Astrocyte (in vitro differentiated cells and primary cell): ENCODE results near the gene THSD7B. TPM values are rescaled to one million over a fixed set of nuclear protein-coding genes. Genes with fewer than 3 reads are reported as not detected.

Experiments
- DNase-seq: peaks from one replicate; pipeline ENCODE4 v3.0.0-alpha.2; 2010; ENCODE audit warnings: low read depth
- FAIRE-seq: peaks from 2 replicates; lab custom pipeline; 2011; peaks lifted over from hg19 to GRCh38; lab: Jason Lieb, UNC
- H2AFZ ChIP-seq: 2 replicates; pipeline ENCODE4 v1.6.0; 2012; ENCODE audit warnings: low read depth, low read length, inconsistent platforms
- H3K27ac ChIP-seq: 2 replicates; pipeline ENCODE4 v1.5.1; 2011; ENCODE audit warnings: low read depth, low read length, inconsistent platforms
- H3K27me3 ChIP-seq: 2 replicates; pipeline ENCODE4 v1.6.0; 2011; ENCODE audit warnings: low read length, inconsistent platforms; ENCODE audit not compliant: insufficient read depth
- H3K36me3 ChIP-seq: 2 replicates; pipeline ENCODE4 v1.5.1; 2011; ENCODE audit warnings: low read length, inconsistent platforms; ENCODE audit not compliant: insufficient read depth
- H3K4me1 ChIP-seq: 2 replicates; pipeline ENCODE4 v1.5.1; 2011; ENCODE audit warnings: low read length, inconsistent platforms; ENCODE audit not compliant: insufficient read depth
- H3K4me2 ChIP-seq: 2 replicates; pipeline ENCODE4 v1.6.0; 2012; ENCODE audit warnings: low read length, inconsistent platforms
- H3K4me3 ChIP-seq: 2 replicates; pipeline ENCODE4 v1.5.1; 2011; ENCODE audit warnings: low read depth, mild to moderate bottlenecking, low read length, inconsistent platforms; ENCODE audit not compliant: insufficient read depth
- H3K79me2 ChIP-seq: 2 replicates; pipeline ENCODE4 v1.6.0; 2012; ENCODE audit warnings: mild to moderate bottlenecking, low read length, inconsistent platforms; ENCODE audit not compliant: insufficient read depth
- H3K9ac ChIP-seq: 2 replicates; pipeline ENCODE4 v1.6.0; 2012; ENCODE audit warnings: mild to moderate bottlenecking, low read length, inconsistent platforms
- H3K9me3 ChIP-seq: 2 replicates; pipeline ENCODE4 v1.5.1; 2012; ENCODE audit warnings: low read depth, mild to moderate bottlenecking, low read length, inconsistent platforms; ENCODE audit not compliant: insufficient read depth
- H4K20me1 ChIP-seq: 2 replicates; pipeline ENCODE4 v1.6.0; 2012; ENCODE audit warnings: low read length, inconsistent platforms; ENCODE audit not compliant: insufficient read depth
- H3K27ac Mint-ChIP-seq: one replicate; pipeline ENCODE4 v1.8.0; 2021; ENCODE audit warnings: mild to moderate bottlenecking, mixed read lengths; ENCODE audit not compliant: unreplicated experiment
- H3K27me3 Mint-ChIP-seq: one replicate; pipeline ENCODE4 v1.8.0; 2021; ENCODE audit warnings: low read depth, mixed read lengths; ENCODE audit not compliant: unreplicated experiment
- H3K36me3 Mint-ChIP-seq: one replicate; pipeline ENCODE4 v1.8.0; 2021; ENCODE audit warnings: low read depth, mixed read lengths; ENCODE audit not compliant: unreplicated experiment
- H3K4me1 Mint-ChIP-seq: one replicate; pipeline ENCODE4 v1.8.0; 2021; ENCODE audit warnings: low read depth, mixed read lengths; ENCODE audit not compliant: unreplicated experiment
- H3K4me3 Mint-ChIP-seq: one replicate; pipeline ENCODE4 v1.8.0; 2021; ENCODE audit warnings: mild to moderate bottlenecking, moderate library complexity, mixed read lengths; ENCODE audit not compliant: unreplicated experiment
- H3K9me3 Mint-ChIP-seq: one replicate; pipeline ENCODE4 v1.8.0; 2021; ENCODE audit warnings: mild to moderate bottlenecking, mixed read lengths; ENCODE audit not compliant: unreplicated experiment
- EZH2 ChIP-seq: IDR thresholded peaks from 2 replicates; pipeline ENCODE4 v1.6.1; 2012; ENCODE audit warnings: mild to moderate bottlenecking, low read length, inconsistent platforms; ENCODE audit not compliant: insufficient read depth
- total RNA-seq: library from RNA; stranded (reverse); gene quantifications from 2 replicates; pipeline ENCODE4 v1.2.1, GENCODE V29; 2021
- TF ChIP-seq, protein P1 (sequence below): IDR thresholded peaks from 2 replicates; pipeline ENCODE4 v1.5.1; 2011; ENCODE audit warnings: low read depth, mild to moderate bottlenecking, inconsistent platforms, low read length, moderate library complexity; ENCODE audit not compliant: insufficient read depth

The THSD7B gene
- total RNA-seq, 1 donor from 2014 or later = 0.18 TPM

DNA sequence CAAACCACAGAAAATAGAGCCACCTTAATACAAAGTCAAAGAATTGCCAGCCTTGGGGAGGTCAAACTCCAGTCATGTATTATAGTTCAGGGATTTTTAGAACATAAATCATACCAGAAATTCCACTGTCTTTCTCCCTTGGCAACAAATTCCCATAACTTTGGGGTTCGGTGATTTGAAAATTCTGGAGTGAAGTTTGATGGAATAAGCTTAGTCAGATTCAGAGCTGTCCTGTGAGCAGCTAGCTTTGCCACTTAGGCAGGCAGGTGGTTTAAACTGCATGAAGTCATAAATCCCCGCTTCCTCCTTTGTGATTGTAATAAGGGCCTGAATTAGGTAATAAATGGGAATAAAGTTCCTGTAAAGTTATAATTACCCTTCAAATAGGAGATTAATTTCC lies 741.9 kb downstream of the THSD7B start:
- no peak overlapping the region for H3K4me3 ChIP-seq
- Mint-ChIP-seq H3K9me3 (no peaks in the 10 kb centered on the region), H3K36me3 (no peaks in the 10 kb centered on the region), H3K4me1 (no peaks in the 10 kb centered on the region), H3K4me3 (no peak overlapping the region), H3K27me3 (no peaks in the 10 kb centered on the region), H3K27ac (no peak overlapping the region)
- no peak for FAIRE-seq
- TF ChIP-seq, protein P1, sequence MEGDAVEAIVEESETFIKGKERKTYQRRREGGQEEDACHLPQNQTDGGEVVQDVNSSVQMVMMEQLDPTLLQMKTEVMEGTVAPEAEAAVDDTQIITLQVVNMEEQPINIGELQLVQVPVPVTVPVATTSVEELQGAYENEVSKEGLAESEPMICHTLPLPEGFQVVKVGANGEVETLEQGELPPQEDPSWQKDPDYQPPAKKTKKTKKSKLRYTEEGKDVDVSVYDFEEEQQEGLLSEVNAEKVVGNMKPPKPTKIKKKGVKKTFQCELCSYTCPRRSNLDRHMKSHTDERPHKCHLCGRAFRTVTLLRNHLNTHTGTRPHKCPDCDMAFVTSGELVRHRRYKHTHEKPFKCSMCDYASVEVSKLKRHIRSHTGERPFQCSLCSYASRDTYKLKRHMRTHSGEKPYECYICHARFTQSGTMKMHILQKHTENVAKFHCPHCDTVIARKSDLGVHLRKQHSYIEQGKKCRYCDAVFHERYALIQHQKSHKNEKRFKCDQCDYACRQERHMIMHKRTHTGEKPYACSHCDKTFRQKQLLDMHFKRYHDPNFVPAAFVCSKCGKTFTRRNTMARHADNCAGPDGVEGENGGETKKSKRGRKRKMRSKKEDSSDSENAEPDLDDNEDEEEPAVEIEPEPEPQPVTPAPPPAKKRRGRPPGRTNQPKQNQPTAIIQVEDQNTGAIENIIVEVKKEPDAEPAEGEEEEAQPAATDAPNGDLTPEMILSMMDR = no peak
- no peak for TF ChIP-seq EZH2
- H3K36me3 ChIP-seq = no peaks in the 10 kb centered on the region
- H3K27ac ChIP-seq = no peak overlapping the region
- no peaks in the 10 kb centered on the region for H3K9me3 ChIP-seq
- no peak overlapping the region for H2AFZ ChIP-seq
- H3K4me2 ChIP-seq = no peak overlapping the region
- H3K79me2 ChIP-seq = no peaks in the 10 kb centered on the region
- H3K9ac ChIP-seq = no peak overlapping the region
- no peaks in the 10 kb centered on the region for H4K20me1 ChIP-seq
- no peak for DNase-seq
- no peaks in the 10 kb centered on the region for H3K27me3 ChIP-seq
- H3K4me1 ChIP-seq = no peaks in the 10 kb centered on the region

DNA sequence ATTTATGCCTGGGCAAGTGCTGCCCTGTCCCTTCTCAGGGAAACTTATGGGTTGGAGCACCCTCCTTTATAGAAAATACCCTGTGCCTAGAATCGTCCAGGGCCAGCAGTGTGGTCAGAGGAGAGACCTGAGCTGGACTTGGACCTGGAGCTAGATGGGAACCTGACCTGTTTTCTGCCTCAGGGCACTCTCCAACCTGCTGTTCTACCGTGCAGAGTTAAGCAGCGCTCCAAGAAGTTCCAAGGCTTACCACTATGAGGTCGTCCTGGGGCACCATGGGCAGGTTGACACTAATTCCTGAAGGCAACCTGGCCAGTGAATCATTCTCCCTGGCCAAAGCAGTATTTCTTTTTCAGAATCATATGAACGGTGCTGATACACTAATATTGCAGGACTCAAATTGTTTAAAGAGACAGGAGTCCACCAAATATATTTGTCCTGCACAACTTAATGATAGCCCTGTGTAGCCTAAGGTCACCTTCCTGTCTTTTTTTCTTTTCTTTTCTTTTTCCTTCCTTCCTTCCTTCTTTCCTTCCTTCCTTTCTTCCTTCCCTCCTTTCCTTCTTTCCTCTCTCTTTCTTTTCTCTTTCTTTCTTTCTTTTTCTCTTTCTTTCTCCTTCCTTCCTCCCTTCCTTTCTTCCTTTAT lies 743.5 kb downstream of the THSD7B start:
- Histone ChIP-seq H3K79me2 (no peaks in the 10 kb centered on the region), H3K4me2 (no peak overlapping the region), H2AFZ (no peak overlapping the region), H3K27ac (no peak overlapping the region), H4K20me1 (no peaks in the 10 kb centered on the region), H3K4me1 (no peaks in the 10 kb centered on the region), H3K36me3 (no peaks in the 10 kb centered on the region), H3K9ac (no peak overlapping the region), H3K27me3 (no peaks in the 10 kb centered on the region), H3K4me3 (no peak overlapping the region), H3K9me3 (no peaks in the 10 kb centered on the region)
- H3K27me3 Mint-ChIP-seq = no peaks in the 10 kb centered on the region
- no peaks in the 10 kb centered on the region for H3K9me3 Mint-ChIP-seq
- no peak for DNase-seq
- H3K36me3 Mint-ChIP-seq = no peaks in the 10 kb centered on the region
- no peak for FAIRE-seq
- H3K4me1 Mint-ChIP-seq = no peaks in the 10 kb centered on the region
- no peak overlapping the region for H3K4me3 Mint-ChIP-seq
- H3K27ac Mint-ChIP-seq = no peak overlapping the region
- TF ChIP-seq EZH2 = no peak
- TF ChIP-seq, protein P1 = no peak

DNA sequence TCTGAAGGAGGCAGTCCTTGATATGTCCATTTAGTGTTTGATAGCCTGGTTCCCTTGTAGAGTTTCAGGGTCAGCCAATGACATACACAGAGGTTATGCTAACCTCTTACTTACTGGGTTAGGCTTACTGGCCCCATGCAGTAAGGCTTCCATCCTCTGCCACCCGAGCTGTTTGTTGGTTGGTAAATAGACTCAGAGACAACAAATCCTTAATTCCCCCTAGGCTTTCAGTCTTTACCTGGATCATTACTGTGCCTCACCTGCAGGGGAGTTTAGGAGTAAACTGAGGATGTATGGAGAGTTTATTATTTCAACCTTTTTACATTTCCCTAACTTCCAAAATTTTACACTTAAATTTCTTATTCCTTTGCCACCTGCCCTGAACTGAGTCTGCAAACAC lies 746.2 kb downstream of the THSD7B start:
- no peak for TF ChIP-seq EZH2
- TF ChIP-seq, protein P1 = no peak
- H3K4me3 ChIP-seq = no peak overlapping the region
- no peaks in the 10 kb centered on the region for H3K4me1 Mint-ChIP-seq
- no peak overlapping the region for H2AFZ ChIP-seq
- H3K9me3 ChIP-seq = peaks cover 3% of the 10 kb centered on the region
- no peaks in the 10 kb centered on the region for H3K4me1 ChIP-seq
- no peak overlapping the region for H3K27ac ChIP-seq
- no peaks in the 10 kb centered on the region for H3K27me3 Mint-ChIP-seq
- no peaks in the 10 kb centered on the region for H4K20me1 ChIP-seq
- H3K4me2 ChIP-seq = no peak overlapping the region
- H3K36me3 ChIP-seq = no peaks in the 10 kb centered on the region
- FAIRE-seq = no peak
- no peaks in the 10 kb centered on the region for H3K27me3 ChIP-seq
- no peak for DNase-seq
- no peak overlapping the region for H3K27ac Mint-ChIP-seq
- H3K9me3 Mint-ChIP-seq = peaks cover 2% of the 10 kb centered on the region
- no peak overlapping the region for H3K9ac ChIP-seq
- H3K79me2 ChIP-seq = no peaks in the 10 kb centered on the region
- no peak overlapping the region for H3K4me3 Mint-ChIP-seq
- H3K36me3 Mint-ChIP-seq = no peaks in the 10 kb centered on the region
